Keratinocyte (primary cell): ENCODE results near the gene RMP24.

Experiments
- DNase-seq: peaks from one replicate; pipeline ENCODE4 v3.0.0-alpha.2; 2011; ENCODE audit warnings: low read depth, missing footprints, low spot score
- FAIRE-seq: peaks from 2 replicates; lab custom pipeline; 2011; peaks lifted over from hg19 to GRCh38; lab: Jason Lieb, UNC
- H2AFZ ChIP-seq: 2 replicates; pipeline ENCODE4 v1.6.0; 2012; ENCODE audit warnings: low read length, control low read depth, inconsistent platforms; ENCODE audit not compliant: control insufficient read depth
- H3K27ac ChIP-seq: 2 replicates; pipeline ENCODE4 v1.5.1; 2011; ENCODE audit warnings: low read length; ENCODE audit not compliant: control insufficient read depth, insufficient read depth
- H3K27me3 ChIP-seq: 3 replicates; pipeline ENCODE4 v1.6.0; 2011; ENCODE audit warnings: low read length; ENCODE audit not compliant: control insufficient read depth, insufficient read depth; ENCODE audit errors: extremely low read depth
- H3K36me3 ChIP-seq, 2 experiments: 2 replicates in 1 of 2; 3 replicates in 1 of 2; pipeline ENCODE4 v1.5.1; 2011; ENCODE audit warnings: low read length in 2 of 2, mild to moderate bottlenecking in 1 of 2; ENCODE audit not compliant: control insufficient read depth in 2 of 2, insufficient read depth in 2 of 2; ENCODE audit errors: extremely low read depth in 1 of 2
- H3K4me1 ChIP-seq: 3 replicates; pipeline ENCODE4 v1.5.1; 2011; ENCODE audit warnings: low read length; ENCODE audit not compliant: control insufficient read depth, insufficient read depth; ENCODE audit errors: extremely low read depth
- H3K4me2 ChIP-seq: 3 replicates; pipeline ENCODE4 v1.6.0; 2011; ENCODE audit warnings: low read depth, low read length; ENCODE audit not compliant: control insufficient read depth, insufficient read depth; ENCODE audit errors: extremely low read depth
- H3K4me3 ChIP-seq, 3 experiments: fragments of 200-600 bp in 1 of 3; sonication (generic) in 1 of 3; 2 replicates in 2 of 3; 3 replicates in 1 of 3; pipeline ENCODE4 v1.5.1; 2011 to 2016; ENCODE audit warnings: low read length in 3 of 3, mild to moderate bottlenecking in 3 of 3, control low read depth in 2 of 3, inconsistent platforms in 1 of 3, low read depth in 1 of 3, mixed read lengths in 1 of 3, mixed run types in 1 of 3, moderate library complexity in 1 of 3; ENCODE audit not compliant: control insufficient read depth in 2 of 3, insufficient read depth in 2 of 3; ENCODE audit errors: extremely low read depth in 1 of 3
- H3K79me2 ChIP-seq: 2 replicates; pipeline ENCODE4 v1.6.0; 2012; ENCODE audit warnings: low read length; ENCODE audit not compliant: control insufficient read depth, insufficient read depth
- H3K9ac ChIP-seq: 3 replicates; pipeline ENCODE4 v1.6.0; 2011; ENCODE audit warnings: low read length; ENCODE audit not compliant: control insufficient read depth, insufficient read depth; ENCODE audit errors: extremely low read depth
- H3K9me1 ChIP-seq: 3 replicates; pipeline ENCODE4 v1.6.0; 2011; ENCODE audit warnings: low read length; ENCODE audit not compliant: control insufficient read depth, insufficient read depth; ENCODE audit errors: extremely low read depth
- H3K9me3 ChIP-seq: 2 replicates; pipeline ENCODE4 v1.5.1; 2012; ENCODE audit warnings: low read depth, low read length; ENCODE audit not compliant: control insufficient read depth
- H4K20me1 ChIP-seq: 3 replicates; pipeline ENCODE4 v1.6.0; 2011; ENCODE audit warnings: low read length; ENCODE audit not compliant: control insufficient read depth, insufficient read depth; ENCODE audit errors: extremely low read depth
- EZH2 ChIP-seq: IDR thresholded peaks from one replicate; pipeline ENCODE4 v1.6.1; 2012; ENCODE audit warnings: inconsistent platforms, mild to moderate bottlenecking, low read length, moderate library complexity
- dilution Hi-C: fragments of 300-500 bp; cut with MboI; formaldehyde crosslinking; loops from one replicate; pipeline ENCODE4 v1.7.0; 2020; ENCODE audit warnings: low sequenced_read_pairs; ENCODE audit not compliant: extremely low pct_ligation_motif_present
- TF ChIP-seq, protein P1 (sequence below), 3 experiments: IDR thresholded peaks in 1 of 3; conservative IDR thresholded peaks in 1 of 3; optimal IDR thresholded peaks in 1 of 3; 2 replicates in 2 of 3; 3 replicates in 1 of 3; pipeline versions ENCODE3 to v1.5.1; 2011; ENCODE audit warnings: low read length in 3 of 3, mild to moderate bottlenecking in 3 of 3, moderate library complexity in 2 of 3, control low read depth in 1 of 3, inconsistent platforms in 1 of 3; ENCODE audit not compliant: insufficient read depth in 2 of 3; ENCODE audit errors: extremely low read depth in 1 of 3

The RMP24 gene

DNA sequence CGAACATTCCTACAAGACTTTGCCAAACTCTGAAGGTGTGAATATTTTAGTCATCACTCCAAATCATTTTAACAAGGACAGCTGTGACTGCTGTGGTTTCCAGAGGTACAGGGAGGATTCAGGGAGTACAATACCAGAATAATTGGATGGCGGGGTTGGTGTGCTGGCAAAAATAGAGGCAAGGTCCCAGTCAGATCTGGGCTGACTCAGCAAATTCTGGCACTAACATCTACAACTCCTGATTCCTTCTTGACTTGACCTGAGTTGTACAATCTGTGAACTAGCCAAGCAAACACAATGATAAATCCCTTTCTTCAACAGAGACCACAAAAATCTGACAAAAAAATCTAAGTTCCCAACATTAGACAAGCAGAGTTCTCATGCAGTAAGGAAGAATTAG is 40.4 kb downstream of the RMP24 start:
- dilution Hi-C loops = no loop called here
- DNase-seq (no peak), FAIRE-seq (no peak)
- Histone ChIP-seq H3K27me3 (no peaks in the 10 kb centered on the region), H2AFZ (no peak overlapping the region), H4K20me1 (no peaks in the 10 kb centered on the region), H3K36me3 (no peaks in the 10 kb centered on the region), H3K27ac (no peak overlapping the region), H3K4me1 (no peaks in the 10 kb centered on the region), H3K4me3 (no peak overlapping the region), H3K9me3 (no peaks in the 10 kb centered on the region), H3K4me2 (no peak overlapping the region), H3K79me2 (no peaks in the 10 kb centered on the region), H3K9ac (no peak overlapping the region), H3K9me1 (no peaks in the 10 kb centered on the region)
- TF ChIP-seq, protein P1, sequence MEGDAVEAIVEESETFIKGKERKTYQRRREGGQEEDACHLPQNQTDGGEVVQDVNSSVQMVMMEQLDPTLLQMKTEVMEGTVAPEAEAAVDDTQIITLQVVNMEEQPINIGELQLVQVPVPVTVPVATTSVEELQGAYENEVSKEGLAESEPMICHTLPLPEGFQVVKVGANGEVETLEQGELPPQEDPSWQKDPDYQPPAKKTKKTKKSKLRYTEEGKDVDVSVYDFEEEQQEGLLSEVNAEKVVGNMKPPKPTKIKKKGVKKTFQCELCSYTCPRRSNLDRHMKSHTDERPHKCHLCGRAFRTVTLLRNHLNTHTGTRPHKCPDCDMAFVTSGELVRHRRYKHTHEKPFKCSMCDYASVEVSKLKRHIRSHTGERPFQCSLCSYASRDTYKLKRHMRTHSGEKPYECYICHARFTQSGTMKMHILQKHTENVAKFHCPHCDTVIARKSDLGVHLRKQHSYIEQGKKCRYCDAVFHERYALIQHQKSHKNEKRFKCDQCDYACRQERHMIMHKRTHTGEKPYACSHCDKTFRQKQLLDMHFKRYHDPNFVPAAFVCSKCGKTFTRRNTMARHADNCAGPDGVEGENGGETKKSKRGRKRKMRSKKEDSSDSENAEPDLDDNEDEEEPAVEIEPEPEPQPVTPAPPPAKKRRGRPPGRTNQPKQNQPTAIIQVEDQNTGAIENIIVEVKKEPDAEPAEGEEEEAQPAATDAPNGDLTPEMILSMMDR (optimal IDR thresholded peaks at IDR 0.05 in 1 of 3, IDR thresholded peaks at IDR 0.05 in 1 of 3, conservative IDR thresholded peaks at IDR 0.05 in 1 of 3; ENCODE audit: extremely low read depth in 1 of 3, insufficient read depth in 2 of 3, low read length in 3 of 3) = no peak
- TF ChIP-seq EZH2 = no peak

DNA sequence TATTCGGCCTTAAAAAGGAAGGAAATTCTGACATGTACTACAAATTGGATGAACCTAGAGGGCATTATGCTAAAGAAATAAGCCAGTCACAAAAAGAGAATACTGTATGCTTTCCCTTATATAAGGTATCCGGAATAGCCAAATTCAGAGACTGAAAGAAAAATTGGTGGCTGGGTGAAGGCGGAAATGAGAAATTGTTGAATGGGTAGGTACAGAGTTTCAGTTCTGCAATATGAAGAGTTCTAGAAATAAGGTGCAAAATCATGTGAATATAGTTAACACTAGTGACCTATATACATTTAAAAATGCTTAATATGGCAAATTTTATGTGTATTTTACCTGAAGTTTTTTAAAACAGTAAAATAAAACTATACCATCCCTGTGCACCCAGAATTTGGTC is 43.1 kb downstream of the RMP24 start:
- Histone ChIP-seq H3K79me2 (no peaks in the 10 kb centered on the region), H3K27ac (no peak overlapping the region), H4K20me1 (no peaks in the 10 kb centered on the region), H3K9me1 (no peaks in the 10 kb centered on the region), H2AFZ (no peak overlapping the region), H3K4me3 (no peak overlapping the region), H3K9me3 (no peaks in the 10 kb centered on the region), H3K9ac (no peak overlapping the region), H3K36me3 (no peaks in the 10 kb centered on the region), H3K4me2 (no peak overlapping the region), H3K27me3 (no peaks in the 10 kb centered on the region), H3K4me1 (no peaks in the 10 kb centered on the region)
- DNase-seq (no peak), FAIRE-seq (no peak)
- dilution Hi-C loops = no loop called here
- TF ChIP-seq, protein P1 (optimal IDR thresholded peaks at IDR 0.05 in 1 of 3, IDR thresholded peaks at IDR 0.05 in 1 of 3, conservative IDR thresholded peaks at IDR 0.05 in 1 of 3; ENCODE audit: extremely low read depth in 1 of 3, insufficient read depth in 2 of 3, low read length in 3 of 3) = no peak
- no peak for TF ChIP-seq EZH2
